ENCODE measurements around the gene GAS7. TPM values are rescaled to one million over a fixed set of nuclear protein-coding genes. Genes with fewer than 3 reads are reported as not detected.

GAS7 gene
- total and polyA plus RNA-seq, 2 experiments from 2014 or later, result 1.9 to 10.7 TPM

GRCh38 chr17:10162096-10162495 lies 36.3 kb downstream of the GAS7 start:
- Histone ChIP-seq H3K9me2 (ENCODE audit: insufficient read depth) (no peaks in the 10 kb centered on the region; the same call in 1 of the 2 replicates), H3K4me2 (no peak overlapping the region), H2AFZ (no peak overlapping the region), H3K36me3 (ENCODE audit: insufficient read depth) (no peaks in the 10 kb centered on the region), H3K79me2 (replicated peaks; ENCODE audit: insufficient read depth) (no peaks in the 10 kb centered on the region), H3F3A (replicated peaks; ENCODE audit: low read depth) (no peaks in the 10 kb centered on the region), H3K27ac (ENCODE audit: low read depth) (no peak overlapping the region), H3K4me3 (no peak overlapping the region), H3K27me3 (ENCODE audit: insufficient read depth) (no peaks in the 10 kb centered on the region), H4K20me1 (replicated peaks; ENCODE audit: insufficient read depth) (no peaks in the 10 kb centered on the region), H3K4me1 (ENCODE audit: insufficient read depth) (no peaks in the 10 kb centered on the region)
- Mint-ChIP-seq H3K27me3 (ENCODE audit: insufficient read depth, low read depth, poor library complexity) (peaks cover 7% of the 10 kb centered on the region), H3K36me3 (ENCODE audit: low read depth) (no peaks in the 10 kb centered on the region), H3K27ac (no peak overlapping the region), H3K4me1 (no peaks in the 10 kb centered on the region; the same call in 2 of the 3 replicates), H3K9me3 (no peaks in the 10 kb centered on the region), H3K4me3 (no peak overlapping the region)
- ATAC-seq (no peak), DNase-seq (ENCODE audit: low spot score) (no peak)
- TF ChIP-seq ZNF114 (CRISPR knock-in tag; IDR thresholded peaks at IDR 0.05), result no peak
- TF ChIP-seq, protein P1, sequence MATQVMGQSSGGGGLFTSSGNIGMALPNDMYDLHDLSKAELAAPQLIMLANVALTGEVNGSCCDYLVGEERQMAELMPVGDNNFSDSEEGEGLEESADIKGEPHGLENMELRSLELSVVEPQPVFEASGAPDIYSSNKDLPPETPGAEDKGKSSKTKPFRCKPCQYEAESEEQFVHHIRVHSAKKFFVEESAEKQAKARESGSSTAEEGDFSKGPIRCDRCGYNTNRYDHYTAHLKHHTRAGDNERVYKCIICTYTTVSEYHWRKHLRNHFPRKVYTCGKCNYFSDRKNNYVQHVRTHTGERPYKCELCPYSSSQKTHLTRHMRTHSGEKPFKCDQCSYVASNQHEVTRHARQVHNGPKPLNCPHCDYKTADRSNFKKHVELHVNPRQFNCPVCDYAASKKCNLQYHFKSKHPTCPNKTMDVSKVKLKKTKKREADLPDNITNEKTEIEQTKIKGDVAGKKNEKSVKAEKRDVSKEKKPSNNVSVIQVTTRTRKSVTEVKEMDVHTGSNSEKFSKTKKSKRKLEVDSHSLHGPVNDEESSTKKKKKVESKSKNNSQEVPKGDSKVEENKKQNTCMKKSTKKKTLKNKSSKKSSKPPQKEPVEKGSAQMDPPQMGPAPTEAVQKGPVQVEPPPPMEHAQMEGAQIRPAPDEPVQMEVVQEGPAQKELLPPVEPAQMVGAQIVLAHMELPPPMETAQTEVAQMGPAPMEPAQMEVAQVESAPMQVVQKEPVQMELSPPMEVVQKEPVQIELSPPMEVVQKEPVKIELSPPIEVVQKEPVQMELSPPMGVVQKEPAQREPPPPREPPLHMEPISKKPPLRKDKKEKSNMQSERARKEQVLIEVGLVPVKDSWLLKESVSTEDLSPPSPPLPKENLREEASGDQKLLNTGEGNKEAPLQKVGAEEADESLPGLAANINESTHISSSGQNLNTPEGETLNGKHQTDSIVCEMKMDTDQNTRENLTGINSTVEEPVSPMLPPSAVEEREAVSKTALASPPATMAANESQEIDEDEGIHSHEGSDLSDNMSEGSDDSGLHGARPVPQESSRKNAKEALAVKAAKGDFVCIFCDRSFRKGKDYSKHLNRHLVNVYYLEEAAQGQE (IDR thresholded peaks at IDR 0.05; ENCODE audit: unreplicated experiment), result no peak
- TF ChIP-seq, protein P2, sequence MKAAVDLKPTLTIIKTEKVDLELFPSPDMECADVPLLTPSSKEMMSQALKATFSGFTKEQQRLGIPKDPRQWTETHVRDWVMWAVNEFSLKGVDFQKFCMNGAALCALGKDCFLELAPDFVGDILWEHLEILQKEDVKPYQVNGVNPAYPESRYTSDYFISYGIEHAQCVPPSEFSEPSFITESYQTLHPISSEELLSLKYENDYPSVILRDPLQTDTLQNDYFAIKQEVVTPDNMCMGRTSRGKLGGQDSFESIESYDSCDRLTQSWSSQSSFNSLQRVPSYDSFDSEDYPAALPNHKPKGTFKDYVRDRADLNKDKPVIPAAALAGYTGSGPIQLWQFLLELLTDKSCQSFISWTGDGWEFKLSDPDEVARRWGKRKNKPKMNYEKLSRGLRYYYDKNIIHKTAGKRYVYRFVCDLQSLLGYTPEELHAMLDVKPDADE (IDR thresholded peaks at IDR 0.05), result no peak
- no peak for TF ChIP-seq NANOG (IDR thresholded peaks at IDR 0.05; ENCODE audit: borderline replicate concordance)
- no peak for TF ChIP-seq CREB1 (CRISPR knock-in tag; IDR thresholded peaks at IDR 0.05; ENCODE audit: low read depth)
- TF ChIP-seq POLR2AphosphoS5 (IDR thresholded peaks at IDR 0.05; ENCODE audit: low read depth), result no peak
- TF ChIP-seq JUNB (IDR thresholded peaks at IDR 0.05; ENCODE audit: unreplicated experiment), result no peak
- no peak for TF ChIP-seq ZNF331 (CRISPR knock-in tag; IDR thresholded peaks at IDR 0.05; ENCODE audit: low read depth)
- TF ChIP-seq EZH2 (IDR thresholded peaks at IDR 0.05; ENCODE audit: low read depth, unreplicated experiment), result no peak
- TF ChIP-seq, protein P3, sequence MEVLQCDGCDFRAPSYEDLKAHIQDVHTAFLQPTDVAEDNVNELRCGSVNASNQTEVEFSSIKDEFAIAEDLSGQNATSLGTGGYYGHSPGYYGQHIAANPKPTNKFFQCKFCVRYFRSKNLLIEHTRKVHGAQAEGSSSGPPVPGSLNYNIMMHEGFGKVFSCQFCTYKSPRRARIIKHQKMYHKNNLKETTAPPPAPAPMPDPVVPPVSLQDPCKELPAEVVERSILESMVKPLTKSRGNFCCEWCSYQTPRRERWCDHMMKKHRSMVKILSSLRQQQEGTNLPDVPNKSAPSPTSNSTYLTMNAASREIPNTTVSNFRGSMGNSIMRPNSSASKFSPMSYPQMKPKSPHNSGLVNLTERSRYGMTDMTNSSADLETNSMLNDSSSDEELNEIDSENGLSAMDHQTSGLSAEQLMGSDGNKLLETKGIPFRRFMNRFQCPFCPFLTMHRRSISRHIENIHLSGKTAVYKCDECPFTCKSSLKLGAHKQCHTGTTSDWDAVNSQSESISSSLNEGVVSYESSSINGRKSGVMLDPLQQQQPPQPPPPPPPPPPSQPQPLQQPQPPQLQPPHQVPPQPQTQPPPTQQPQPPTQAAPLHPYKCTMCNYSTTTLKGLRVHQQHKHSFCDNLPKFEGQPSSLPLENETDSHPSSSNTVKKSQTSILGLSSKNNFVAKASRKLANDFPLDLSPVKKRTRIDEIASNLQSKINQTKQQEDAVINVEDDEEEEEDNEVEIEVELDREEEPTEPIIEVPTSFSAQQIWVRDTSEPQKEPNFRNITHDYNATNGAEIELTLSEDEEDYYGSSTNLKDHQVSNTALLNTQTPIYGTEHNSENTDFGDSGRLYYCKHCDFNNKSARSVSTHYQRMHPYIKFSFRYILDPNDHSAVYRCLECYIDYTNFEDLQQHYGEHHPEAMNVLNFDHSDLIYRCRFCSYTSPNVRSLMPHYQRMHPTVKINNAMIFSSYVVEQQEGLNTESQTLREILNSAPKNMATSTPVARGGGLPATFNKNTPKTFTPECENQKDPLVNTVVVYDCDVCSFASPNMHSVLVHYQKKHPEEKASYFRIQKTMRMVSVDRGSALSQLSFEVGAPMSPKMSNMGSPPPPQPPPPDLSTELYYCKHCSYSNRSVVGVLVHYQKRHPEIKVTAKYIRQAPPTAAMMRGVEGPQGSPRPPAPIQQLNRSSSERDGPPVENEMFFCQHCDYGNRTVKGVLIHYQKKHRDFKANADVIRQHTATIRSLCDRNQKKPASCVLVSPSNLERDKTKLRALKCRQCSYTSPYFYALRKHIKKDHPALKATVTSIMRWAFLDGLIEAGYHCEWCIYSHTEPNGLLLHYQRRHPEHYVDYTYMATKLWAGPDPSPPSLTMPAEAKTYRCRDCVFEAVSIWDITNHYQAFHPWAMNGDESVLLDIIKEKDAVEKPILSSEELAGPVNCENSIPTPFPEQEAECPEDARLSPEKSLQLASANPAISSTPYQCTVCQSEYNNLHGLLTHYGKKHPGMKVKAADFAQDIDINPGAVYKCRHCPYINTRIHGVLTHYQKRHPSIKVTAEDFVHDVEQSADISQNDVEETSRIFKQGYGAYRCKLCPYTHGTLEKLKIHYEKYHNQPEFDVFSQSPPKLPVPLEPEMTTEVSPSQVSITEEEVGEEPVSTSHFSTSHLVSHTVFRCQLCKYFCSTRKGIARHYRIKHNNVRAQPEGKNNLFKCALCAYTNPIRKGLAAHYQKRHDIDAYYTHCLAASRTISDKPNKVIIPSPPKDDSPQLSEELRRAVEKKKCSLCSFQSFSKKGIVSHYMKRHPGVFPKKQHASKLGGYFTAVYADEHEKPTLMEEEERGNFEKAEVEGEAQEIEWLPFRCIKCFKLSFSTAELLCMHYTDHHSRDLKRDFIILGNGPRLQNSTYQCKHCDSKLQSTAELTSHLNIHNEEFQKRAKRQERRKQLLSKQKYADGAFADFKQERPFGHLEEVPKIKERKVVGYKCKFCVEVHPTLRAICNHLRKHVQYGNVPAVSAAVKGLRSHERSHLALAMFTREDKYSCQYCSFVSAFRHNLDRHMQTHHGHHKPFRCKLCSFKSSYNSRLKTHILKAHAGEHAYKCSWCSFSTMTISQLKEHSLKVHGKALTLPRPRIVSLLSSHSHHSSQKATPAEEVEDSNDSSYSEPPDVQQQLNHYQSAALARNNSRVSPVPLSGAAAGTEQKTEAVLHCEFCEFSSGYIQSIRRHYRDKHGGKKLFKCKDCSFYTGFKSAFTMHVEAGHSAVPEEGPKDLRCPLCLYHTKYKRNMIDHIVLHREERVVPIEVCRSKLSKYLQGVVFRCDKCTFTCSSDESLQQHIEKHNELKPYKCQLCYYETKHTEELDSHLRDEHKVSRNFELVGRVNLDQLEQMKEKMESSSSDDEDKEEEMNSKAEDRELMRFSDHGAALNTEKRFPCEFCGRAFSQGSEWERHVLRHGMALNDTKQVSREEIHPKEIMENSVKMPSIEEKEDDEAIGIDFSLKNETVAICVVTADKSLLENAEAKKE (CRISPR knock-in tag; IDR thresholded peaks at IDR 0.05), result no peak
- TF ChIP-seq, protein P4, sequence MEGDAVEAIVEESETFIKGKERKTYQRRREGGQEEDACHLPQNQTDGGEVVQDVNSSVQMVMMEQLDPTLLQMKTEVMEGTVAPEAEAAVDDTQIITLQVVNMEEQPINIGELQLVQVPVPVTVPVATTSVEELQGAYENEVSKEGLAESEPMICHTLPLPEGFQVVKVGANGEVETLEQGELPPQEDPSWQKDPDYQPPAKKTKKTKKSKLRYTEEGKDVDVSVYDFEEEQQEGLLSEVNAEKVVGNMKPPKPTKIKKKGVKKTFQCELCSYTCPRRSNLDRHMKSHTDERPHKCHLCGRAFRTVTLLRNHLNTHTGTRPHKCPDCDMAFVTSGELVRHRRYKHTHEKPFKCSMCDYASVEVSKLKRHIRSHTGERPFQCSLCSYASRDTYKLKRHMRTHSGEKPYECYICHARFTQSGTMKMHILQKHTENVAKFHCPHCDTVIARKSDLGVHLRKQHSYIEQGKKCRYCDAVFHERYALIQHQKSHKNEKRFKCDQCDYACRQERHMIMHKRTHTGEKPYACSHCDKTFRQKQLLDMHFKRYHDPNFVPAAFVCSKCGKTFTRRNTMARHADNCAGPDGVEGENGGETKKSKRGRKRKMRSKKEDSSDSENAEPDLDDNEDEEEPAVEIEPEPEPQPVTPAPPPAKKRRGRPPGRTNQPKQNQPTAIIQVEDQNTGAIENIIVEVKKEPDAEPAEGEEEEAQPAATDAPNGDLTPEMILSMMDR (conservative IDR thresholded peaks at IDR 0.05; ENCODE audit: low read depth in 2 of 2), result no peak
- TF ChIP-seq STAT1 (IDR thresholded peaks at IDR 0.05; ENCODE audit: unreplicated experiment), result no peak
- TF ChIP-seq EZH2phosphoT487 (IDR thresholded peaks at IDR 0.05; ENCODE audit: unreplicated experiment), result no peak
